GM10248 (cell line): ENCODE results near the gene CROCC2.

Experiments used
- CTCF ChIA-PET: fragments of 300-600 bp; sonication (Branson Sonifier 250); formaldehyde crosslinking; extraction: SDS; loops from one replicate; lab custom pipeline; 2021; ENCODE audit warnings: antibody characterized with exemption; lab: Yijun Ruan, JAX
- POLR2A ChIA-PET: fragments of 350-650 bp; sonication (Branson Sonifier 250); formaldehyde crosslinking; extraction: SDS; loops from one replicate; lab custom pipeline; 2020; ENCODE audit warnings: antibody characterized with exemption; lab: Yijun Ruan, JAX
- DNase-seq: peaks from one replicate; pipeline ENCODE4 v3.0.0; 2012; ENCODE audit errors: extremely low spot score
- CTCF ChIP-seq: IDR thresholded peaks from 2 replicates; pipeline ENCODE4 v1.5.1; 2012; ENCODE audit warnings: mild to moderate bottlenecking, low read depth; ENCODE audit errors: extremely low read depth, missing control alignments, control extremely low read depth

Gene CROCC2

GRCh38 chr2:240896394-240896793 is 9.7 kb upstream of the CROCC2 start:
- no peak for TF ChIP-seq CTCF
- DNase-seq, result no peak
- ChIA-PET POLR2A (no interaction called here), CTCF (interaction anchor here (1.2 to 4.5 kb wide), 2 partner anchors 17 to 30 kb away, joined by 3 to 17 read pairs; no protein-coding TSS in a partner anchor)

- no peak for TF ChIP-seq CTCF
- ChIA-PET CTCF (interaction anchor here (1.2 to 4.5 kb wide), 2 partner anchors 17 to 29 kb away, joined by 3 to 17 read pairs; no protein-coding TSS in a partner anchor), POLR2A (no interaction called here)
- DNase-seq, result no peak
These were observed 9.1 kb upstream of the CROCC2 start for GRCh38 chr2:240896871-240897692.

GRCh38 chr2:240898108-240898730 is 7.9 kb upstream of the CROCC2 start:
- no peak for TF ChIP-seq CTCF
- DNase-seq, result no peak
- ChIA-PET POLR2A (no interaction called here), CTCF (interaction anchor here (4.5 kb wide), 1 partner anchor 16 kb away, joined by 17 read pairs; no protein-coding TSS in a partner anchor)

- DNase-seq, result no peak
- TF ChIP-seq CTCF, result no peak
- ChIA-PET POLR2A (no interaction called here), CTCF (interaction anchor here (1.0 to 4.5 kb wide), 2 partner anchors 8 to 15 kb away, joined by 3 to 17 read pairs; no protein-coding TSS in a partner anchor)
These were observed 7.2 kb upstream of the CROCC2 start for GRCh38 chr2:240898731-240899467.

GRCh38 chr2:240899468-240899865 is 6.7 kb upstream of the CROCC2 start:
- POLR2A ChIA-PET, result no interaction called here
- no peak for TF ChIP-seq CTCF
- CTCF ChIA-PET, result interaction anchor here (1.0 to 4.5 kb wide), 2 partner anchors 8 to 14 kb away, joined by 3 to 17 read pairs; no protein-coding TSS in a partner anchor
- no peak for DNase-seq
